Kidney (tissue), 14 donors: ENCODE data around the gene PHOSPHO1. TPM values are rescaled to one million over a fixed set of nuclear protein-coding genes. Genes with fewer than 3 reads are reported as not detected.

Source experiments
- DNase-seq, 5 donors: peaks; one replicate each; pipeline ENCODE4 v3.0.0-alpha.2; 2013 to 2020
- FAIRE-seq: peaks from 2 replicates; lab custom pipeline; 2012; peaks lifted over from hg19 to GRCh38; lab: Jason Lieb, UNC
- H3K27ac ChIP-seq, 2 donors: one replicate each; pipeline ENCODE4 v1.7.0; 2013; ENCODE audit warnings: low read depth in 2 of 2, low read length in 2 of 2, inconsistent platforms in 1 of 2
- H3K27me3 ChIP-seq: one replicate; pipeline ENCODE4 v1.7.1; 2013; ENCODE audit warnings: low read length, inconsistent platforms; ENCODE audit not compliant: control insufficient read depth, insufficient read depth
- H3K36me3 ChIP-seq, 3 donors: one replicate each; pipeline versions ENCODE4 v1.7.0 to v1.7.1; 2013; ENCODE audit warnings: low read length in 3 of 3, control low read depth in 1 of 3, inconsistent platforms in 1 of 3; ENCODE audit not compliant: insufficient read depth in 3 of 3, control insufficient read depth in 2 of 3
- H3K4me1 ChIP-seq, 3 donors: one replicate each; pipeline versions ENCODE4 v1.7.0 to v1.7.1; 2013; ENCODE audit warnings: low read length in 3 of 3, inconsistent platforms in 1 of 3, low read depth in 1 of 3; ENCODE audit not compliant: control insufficient read depth in 2 of 3, insufficient read depth in 2 of 3
- H3K4me3 ChIP-seq, 3 donors: one replicate each; pipeline versions ENCODE4 v1.7.0 to v1.8.1; 2013; ENCODE audit warnings: low read length in 3 of 3, control low read depth in 1 of 3, inconsistent platforms in 1 of 3
- H3K9ac ChIP-seq, 3 donors: one replicate each; pipeline versions ENCODE4 v1.7.0 to v1.7.1; 2013; ENCODE audit warnings: low read length in 3 of 3, control low read depth in 1 of 3, inconsistent platforms in 1 of 3
- H3K9me3 ChIP-seq, 3 donors: one replicate each; pipeline versions ENCODE4 v1.7.0 to v1.7.1; 2013; ENCODE audit warnings: low read length in 3 of 3, control low read depth in 1 of 3, inconsistent platforms in 1 of 3; ENCODE audit not compliant: control insufficient read depth in 2 of 3, insufficient read depth in 1 of 3
- CTCF ChIP-seq: IDR thresholded peaks from 3 replicates; pipeline ENCODE4 v1.5.1; 2012; ENCODE audit warnings: mild to moderate bottlenecking, moderate library complexity, borderline replicate concordance; ENCODE audit not compliant: insufficient read depth; ENCODE audit errors: extremely low read depth
- intact Hi-C: fragments of 100-400 bp; cut with DNase I; formaldehyde crosslinking; loops from one replicate; pipeline ENCODE4 v1.11.1; 2022
- polyA plus RNA-seq: library from polyadenylated mRNA; stranded (reverse); fragments of 350-450 nt; fragmentation: Illumina TruSeq; extraction: RNeasy Lipid Tissue Mini Kit (QIAGEN cat#74804); gene quantifications from one replicate; pipeline ENCODE4 v1.2.3, GENCODE V29; 2014; ENCODE audit warnings: low read depth, low replicate concordance; ENCODE audit not compliant: insufficient read depth
- total RNA-seq: library from RNA; stranded (reverse); fragmentation: NEBNext Ultra II Directional; extraction: Animal tissue kit (Norgen Biotek cat#: 25700); gene quantifications from one replicate; pipeline ENCODE4 v1.2.1, GENCODE V29; 2021
- donor health status: control.
- donor health status: control.
- donor health status: control.
- donor health status: control.
- donor health status: control.
- donor health status: DM: yes; HTN: yes; CAD: no.
- donor health status: Normal renal cell carcinoma (clear cell type).

Gene PHOSPHO1
- total and polyA plus RNA-seq, 2 donors from 2014 or later: 0.22 to 1.5 TPM

- no peak for TF ChIP-seq CTCF
- H3K9ac ChIP-seq: no peak overlapping the region
- H3K27me3 ChIP-seq: peaks cover 16% of the 10 kb centered on the region
- intact Hi-C loops: loop anchor here (5.0 kb wide), 1 partner anchor 47 kb away; no protein-coding TSS in a partner anchor
- no peaks in the 10 kb centered on the region for H3K9me3 ChIP-seq
- H3K4me1 ChIP-seq: peaks cover 0 to 16% (median 6%) of the 10 kb centered on the region in 3 donors
- no peak overlapping the region for H3K4me3 ChIP-seq
- no peaks in the 10 kb centered on the region for H3K36me3 ChIP-seq
- DNase-seq (no peak), FAIRE-seq (no peak)
- no peak overlapping the region for H3K27ac ChIP-seq
Observed at GRCh38 chr17:49229076-49229804, 1.3 kb downstream of the PHOSPHO1 start.

GRCh38 chr17:49227436-49228261 lies 2.9 kb downstream of the PHOSPHO1 start:
- no peak overlapping the region for H3K27ac ChIP-seq
- no peak overlapping the region for H3K4me3 ChIP-seq
- TF ChIP-seq CTCF: peak; percentile 83
- peaks cover 23% of the 10 kb centered on the region for H3K27me3 ChIP-seq
- FAIRE-seq: no peak
- DNase-seq: peak in 4 of 5 donors; percentile 74 to 85 (median 80)
- H3K36me3 ChIP-seq: no peaks in the 10 kb centered on the region
- intact Hi-C loops: loop anchor here (5.0 kb wide), 1 partner anchor 45 kb away; no protein-coding TSS in a partner anchor
- peak overlapping the region in 1 of 3 donors; percentile 23 for H3K9ac ChIP-seq
- H3K9me3 ChIP-seq: no peaks in the 10 kb centered on the region
- H3K4me1 ChIP-seq: peaks cover 0 to 18% (median 6%) of the 10 kb centered on the region in 3 donors

GRCh38 chr17:49226771-49227435 lies 3.7 kb downstream of the PHOSPHO1 start:
- Histone ChIP-seq H3K9me3 (no peaks in the 10 kb centered on the region), H3K4me1 (peaks cover 0 to 18% (median 6%) of the 10 kb centered on the region in 3 donors), H3K27me3 (peaks cover 23% of the 10 kb centered on the region), H3K9ac (peak overlapping the region in 1 of 3 donors; percentile 23), H3K27ac (no peak overlapping the region), H3K4me3 (no peak overlapping the region), H3K36me3 (no peaks in the 10 kb centered on the region)
- FAIRE-seq (no peak), DNase-seq (no peak)
- TF ChIP-seq CTCF: no peak
- intact Hi-C loops: loop anchor here (5.0 kb wide), 1 partner anchor 45 kb away; no protein-coding TSS in a partner anchor
